Coronary artery (tissue), 2 donors: ENCODE data around the gene B2M.
"Not testable (repeated sequence)": the region's sequence is repeated elsewhere in the genome, so short reads cannot be mapped to it uniquely, and the experiment has no call there.

Experiments
- DNase-seq: peaks from one replicate; pipeline ENCODE4 v3.0.0-alpha.2; 2017; ENCODE audit warnings: low spot score
- H3K27ac ChIP-seq, 2 donors: fragments of 200-600 bp; sonication (generic); one replicate each; pipeline ENCODE4 v1.5.1; 2016 to 2019
- H3K4me3 ChIP-seq: fragments of 200-600 bp; sonication (generic); 2 replicates; pipeline ENCODE4 v1.5.1; 2016; ENCODE audit warnings: mild to moderate bottlenecking, moderate library complexity
- TF ChIP-seq, protein P1 (sequence below): fragments of 200-600 bp; sonication (generic); IDR thresholded peaks from one replicate; pipeline ENCODE4 v1.5.1; 2019; ENCODE audit warnings: antibody characterized with exemption

Gene B2M

DNA sequence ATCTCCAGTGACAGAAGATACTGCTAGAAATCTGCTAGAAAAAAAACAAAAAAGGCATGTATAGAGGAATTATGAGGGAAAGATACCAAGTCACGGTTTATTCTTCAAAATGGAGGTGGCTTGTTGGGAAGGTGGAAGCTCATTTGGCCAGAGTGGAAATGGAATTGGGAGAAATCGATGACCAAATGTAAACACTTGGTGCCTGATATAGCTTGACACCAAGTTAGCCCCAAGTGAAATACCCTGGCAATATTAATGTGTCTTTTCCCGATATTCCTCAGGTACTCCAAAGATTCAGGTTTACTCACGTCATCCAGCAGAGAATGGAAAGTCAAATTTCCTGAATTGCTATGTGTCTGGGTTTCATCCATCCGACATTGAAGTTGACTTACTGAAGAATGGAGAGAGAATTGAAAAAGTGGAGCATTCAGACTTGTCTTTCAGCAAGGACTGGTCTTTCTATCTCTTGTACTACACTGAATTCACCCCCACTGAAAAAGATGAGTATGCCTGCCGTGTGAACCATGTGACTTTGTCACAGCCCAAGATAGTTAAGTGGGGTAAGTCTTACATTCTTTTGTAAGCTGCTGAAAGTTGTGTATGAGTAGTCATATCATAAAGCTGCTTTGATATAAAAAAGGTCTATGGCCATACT, 4.0 kb downstream of the B2M start:
- H3K4me3 ChIP-seq, result no peak overlapping the region
- TF ChIP-seq, protein P1, sequence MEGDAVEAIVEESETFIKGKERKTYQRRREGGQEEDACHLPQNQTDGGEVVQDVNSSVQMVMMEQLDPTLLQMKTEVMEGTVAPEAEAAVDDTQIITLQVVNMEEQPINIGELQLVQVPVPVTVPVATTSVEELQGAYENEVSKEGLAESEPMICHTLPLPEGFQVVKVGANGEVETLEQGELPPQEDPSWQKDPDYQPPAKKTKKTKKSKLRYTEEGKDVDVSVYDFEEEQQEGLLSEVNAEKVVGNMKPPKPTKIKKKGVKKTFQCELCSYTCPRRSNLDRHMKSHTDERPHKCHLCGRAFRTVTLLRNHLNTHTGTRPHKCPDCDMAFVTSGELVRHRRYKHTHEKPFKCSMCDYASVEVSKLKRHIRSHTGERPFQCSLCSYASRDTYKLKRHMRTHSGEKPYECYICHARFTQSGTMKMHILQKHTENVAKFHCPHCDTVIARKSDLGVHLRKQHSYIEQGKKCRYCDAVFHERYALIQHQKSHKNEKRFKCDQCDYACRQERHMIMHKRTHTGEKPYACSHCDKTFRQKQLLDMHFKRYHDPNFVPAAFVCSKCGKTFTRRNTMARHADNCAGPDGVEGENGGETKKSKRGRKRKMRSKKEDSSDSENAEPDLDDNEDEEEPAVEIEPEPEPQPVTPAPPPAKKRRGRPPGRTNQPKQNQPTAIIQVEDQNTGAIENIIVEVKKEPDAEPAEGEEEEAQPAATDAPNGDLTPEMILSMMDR, result no peak
- no peak for DNase-seq
- no peak overlapping the region for H3K27ac ChIP-seq

DNA sequence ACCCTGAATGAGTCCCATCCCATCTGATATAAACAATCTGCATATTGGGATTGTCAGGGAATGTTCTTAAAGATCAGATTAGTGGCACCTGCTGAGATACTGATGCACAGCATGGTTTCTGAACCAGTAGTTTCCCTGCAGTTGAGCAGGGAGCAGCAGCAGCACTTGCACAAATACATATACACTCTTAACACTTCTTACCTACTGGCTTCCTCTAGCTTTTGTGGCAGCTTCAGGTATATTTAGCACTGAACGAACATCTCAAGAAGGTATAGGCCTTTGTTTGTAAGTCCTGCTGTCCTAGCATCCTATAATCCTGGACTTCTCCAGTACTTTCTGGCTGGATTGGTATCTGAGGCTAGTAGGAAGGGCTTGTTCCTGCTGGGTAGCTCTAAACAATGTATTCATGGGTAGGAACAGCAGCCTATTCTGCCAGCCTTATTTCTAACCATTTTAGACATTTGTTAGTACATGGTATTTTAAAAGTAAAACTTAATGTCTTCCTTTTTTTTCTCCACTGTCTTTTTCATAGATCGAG, 4.5 kb downstream of the B2M start:
- Histone ChIP-seq H3K4me3 (no peak overlapping the region), H3K27ac (no peak overlapping the region)
- no peak for DNase-seq
- TF ChIP-seq, protein P1, result no peak

DNA sequence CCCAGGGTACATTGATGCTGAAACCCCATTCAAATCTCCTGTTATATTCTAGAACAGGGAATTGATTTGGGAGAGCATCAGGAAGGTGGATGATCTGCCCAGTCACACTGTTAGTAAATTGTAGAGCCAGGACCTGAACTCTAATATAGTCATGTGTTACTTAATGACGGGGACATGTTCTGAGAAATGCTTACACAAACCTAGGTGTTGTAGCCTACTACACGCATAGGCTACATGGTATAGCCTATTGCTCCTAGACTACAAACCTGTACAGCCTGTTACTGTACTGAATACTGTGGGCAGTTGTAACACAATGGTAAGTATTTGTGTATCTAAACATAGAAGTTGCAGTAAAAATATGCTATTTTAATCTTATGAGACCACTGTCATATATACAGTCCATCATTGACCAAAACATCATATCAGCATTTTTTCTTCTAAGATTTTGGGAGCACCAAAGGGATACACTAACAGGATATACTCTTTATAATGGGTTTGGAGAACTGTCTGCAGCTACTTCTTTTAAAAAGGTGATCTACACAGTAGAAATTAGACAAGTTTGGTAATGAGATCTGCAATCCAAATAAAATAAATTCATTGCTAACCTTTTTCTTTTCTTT, 5.8 kb downstream of the B2M start:
- Histone ChIP-seq H3K4me3 (no peak overlapping the region), H3K27ac (no peak overlapping the region)
- DNase-seq, result no peak
- TF ChIP-seq, protein P1, result no peak

DNA sequence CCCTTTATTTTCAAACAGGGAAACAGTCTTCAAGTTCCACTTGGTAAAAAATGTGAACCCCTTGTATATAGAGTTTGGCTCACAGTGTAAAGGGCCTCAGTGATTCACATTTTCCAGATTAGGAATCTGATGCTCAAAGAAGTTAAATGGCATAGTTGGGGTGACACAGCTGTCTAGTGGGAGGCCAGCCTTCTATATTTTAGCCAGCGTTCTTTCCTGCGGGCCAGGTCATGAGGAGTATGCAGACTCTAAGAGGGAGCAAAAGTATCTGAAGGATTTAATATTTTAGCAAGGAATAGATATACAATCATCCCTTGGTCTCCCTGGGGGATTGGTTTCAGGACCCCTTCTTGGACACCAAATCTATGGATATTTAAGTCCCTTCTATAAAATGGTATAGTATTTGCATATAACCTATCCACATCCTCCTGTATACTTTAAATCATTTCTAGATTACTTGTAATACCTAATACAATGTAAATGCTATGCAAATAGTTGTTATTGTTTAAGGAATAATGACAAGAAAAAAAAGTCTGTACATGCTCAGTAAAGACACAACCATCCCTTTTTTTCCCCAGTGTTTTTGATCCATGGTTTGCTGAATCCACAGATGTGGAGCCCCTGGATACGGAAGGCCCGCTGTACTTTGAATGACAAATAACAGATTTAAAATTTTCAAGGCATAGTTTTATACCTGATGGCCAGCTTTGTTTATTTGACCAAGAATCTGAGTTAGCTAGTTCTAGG, 7.0 kb downstream of the B2M start:
- no peak overlapping the region for H3K27ac ChIP-seq
- TF ChIP-seq, protein P1, result no peak
- no peak for DNase-seq

DNA sequence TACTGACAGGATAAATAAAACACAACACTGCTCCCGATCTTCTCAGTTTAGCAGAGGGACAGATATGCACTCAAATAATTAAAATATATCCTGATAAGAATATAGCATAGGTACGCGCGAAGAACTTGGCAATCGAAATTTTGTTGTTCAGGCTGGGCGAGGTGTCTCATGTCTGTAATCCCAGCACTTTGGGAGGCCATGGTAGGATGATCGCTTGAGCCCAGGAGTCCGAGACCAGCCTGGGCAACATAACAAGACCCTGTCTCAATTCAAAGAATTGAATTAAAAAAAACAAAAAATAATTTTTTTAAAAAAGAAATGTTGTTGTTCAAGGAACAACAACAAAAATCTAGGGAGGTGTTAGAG, 7.6 kb downstream of the B2M start:
- Histone ChIP-seq H3K4me3 (no peak overlapping the region), H3K27ac (no peak overlapping the region)
- DNase-seq, result no peak
- TF ChIP-seq, protein P1, result no peak

More for the DNA sequence above, 7.0 kb downstream of the B2M start:
- H3K4me3 ChIP-seq, result no peak overlapping the region

DNA sequence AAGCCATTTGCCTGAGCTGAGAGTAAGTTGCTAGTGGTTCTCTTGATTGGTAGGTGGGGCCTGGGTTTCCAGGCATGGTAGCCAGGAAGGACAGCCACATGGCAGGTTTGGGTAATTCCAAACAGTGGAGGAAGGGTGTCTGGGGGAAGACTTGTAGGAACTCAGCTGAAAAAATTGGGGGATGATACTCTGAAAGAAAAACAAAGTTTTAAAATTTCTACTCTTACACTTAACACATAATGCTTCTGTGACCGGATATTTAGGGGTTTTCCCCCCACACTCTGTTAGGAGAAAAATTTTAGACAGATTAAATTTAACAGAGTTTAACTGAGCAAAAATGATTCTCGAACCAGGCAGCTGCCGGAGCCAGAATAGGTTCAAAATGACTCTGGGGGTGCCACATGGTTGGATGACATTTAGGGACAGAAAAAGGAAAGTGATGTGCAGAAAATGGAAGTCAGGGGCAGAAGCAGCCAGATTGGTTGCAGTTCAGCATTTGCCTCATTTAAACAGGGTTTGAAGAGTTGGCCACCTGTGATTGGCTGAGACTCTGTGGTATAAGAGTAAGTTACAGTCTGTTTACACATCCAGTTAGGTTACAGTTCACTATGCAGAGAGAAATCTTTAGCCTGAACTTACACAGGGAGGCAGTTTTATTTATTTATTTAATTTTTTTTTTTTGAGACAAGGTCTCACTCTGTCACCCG, 8.1 kb downstream of the B2M start:
- no peak for DNase-seq
- H3K27ac ChIP-seq, result no peak overlapping the region
- TF ChIP-seq, protein P1, result no peak
- H3K4me3 ChIP-seq, result no peak overlapping the region

DNA sequence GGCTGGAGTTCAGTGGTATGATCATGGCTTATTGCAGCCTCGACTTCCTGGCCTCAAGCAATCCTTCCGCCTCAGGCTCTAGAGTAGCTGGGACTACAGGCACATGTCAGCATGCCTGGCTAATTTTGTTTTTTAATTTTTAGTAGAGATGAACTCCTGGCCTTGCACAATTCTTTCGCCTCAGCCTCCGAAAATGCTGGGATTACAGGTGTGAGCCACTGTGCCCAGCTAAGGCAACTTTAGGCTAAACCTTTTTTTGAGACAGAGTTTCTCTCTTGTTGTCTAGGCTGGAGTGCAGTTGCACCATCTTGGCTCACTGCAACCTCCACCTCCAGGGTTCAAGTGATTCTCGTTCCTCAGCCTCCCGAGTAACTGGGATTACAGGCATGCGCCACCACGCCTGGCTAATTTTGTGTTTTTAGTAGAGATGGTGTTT, 8.7 kb downstream of the B2M start:
- H3K27ac ChIP-seq, DNase-seq, H3K4me3 ChIP-seq: not testable (repeated sequence)
